ENCODE measurements around the gene GIPC1.

GRCh38 chr19:14495672-14496028, 277 bp downstream of the GIPC1 start:
- TF ChIP-seq ZSCAN29 (IDR thresholded peaks at IDR 0.05) (no peak), PATZ1 (CRISPR knock-in tag; IDR thresholded peaks at IDR 0.05; ENCODE audit: borderline replicate concordance) (no peak), REST (IDR thresholded peaks at IDR 0.05; ENCODE audit: borderline replicate concordance) (no peak), REST (CRISPR knock-in tag; IDR thresholded peaks at IDR 0.05; ENCODE audit: low read depth) (no peak), ZBTB26 (CRISPR knock-in tag; IDR thresholded peaks at IDR 0.05) (no peak), ZNF274 (IDR thresholded peaks at IDR 0.05; ENCODE audit: borderline replicate concordance, low read depth, low read length) (no peak), BHLHE40 (IDR thresholded peaks at IDR 0.05; ENCODE audit: low read length) (no peak), CTCF (IDR thresholded peaks at IDR 0.05 in 2 of 3, conservative IDR thresholded peaks at IDR 0.05 in 1 of 3; ENCODE audit: insufficient read depth in 2 of 3, low read depth in 1 of 3, low read length in 3 of 3) (no peak), POLR2AphosphoS5 (IDR thresholded peaks at IDR 0.05; ENCODE audit: control insufficient read depth, insufficient read depth, low read depth, low read length) (no peak), CTBP1 (IDR thresholded peaks at IDR 0.05; ENCODE audit: borderline replicate concordance) (no peak), KHSRP (IDR thresholded peaks at IDR 0.05) (no peak)

Measured in K562 (cell line).